AG04449 (cell line): ENCODE data around the gene PPP2R2B.

Experiments used
- CTCF ChIA-PET: fragments of 350-600 bp; formaldehyde crosslinking; extraction: SDS; loops from one replicate; lab custom pipeline; 2021; ENCODE audit warnings: antibody characterized with exemption; lab: Yijun Ruan, JAX
- POLR2A ChIA-PET: fragments of 400-600, 350-600 bp; formaldehyde crosslinking; extraction: SDS; loops from one replicate; lab custom pipeline; 2020; ENCODE audit warnings: antibody characterized with exemption, inconsistent platforms; lab: Yijun Ruan, JAX
- DNase-seq: peaks from one replicate; pipeline ENCODE4 v3.0.0-alpha.2; 2010; ENCODE audit warnings: low read depth, low spot score
- H3K4me3 ChIP-seq: 2 replicates; pipeline ENCODE4 v1.5.1; 2011; ENCODE audit warnings: low read depth, mild to moderate bottlenecking, control low read depth, low read length
- CTCF ChIP-seq: IDR thresholded peaks from one replicate; pipeline ENCODE4 v1.5.1; 2011; ENCODE audit warnings: mild to moderate bottlenecking, moderate library complexity, low read length, control low read depth, inconsistent platforms; ENCODE audit not compliant: insufficient read depth; ENCODE audit errors: missing control alignments

The PPP2R2B gene

DNA sequence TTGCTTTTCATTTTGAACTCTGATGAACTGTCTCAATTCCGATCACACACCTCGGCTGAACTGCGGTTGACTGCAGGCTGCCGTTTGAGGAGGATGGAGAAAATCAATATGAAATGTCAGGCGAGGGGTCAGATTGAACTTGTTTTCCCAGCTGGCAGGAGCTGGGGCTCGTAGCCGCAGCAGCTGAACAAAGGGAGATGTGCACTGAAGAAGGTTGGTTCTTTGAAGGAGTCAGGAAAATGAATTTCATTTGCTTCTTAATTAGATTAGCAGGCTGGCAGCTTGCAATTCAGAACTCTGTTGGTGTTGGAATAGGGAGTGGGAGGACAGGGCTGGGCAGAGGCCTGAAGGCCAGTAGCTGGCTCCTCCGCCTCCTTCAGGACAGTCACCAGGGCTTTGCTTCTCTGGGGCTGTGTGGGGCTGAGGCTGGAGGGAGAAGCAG is 245.2 kb downstream of the PPP2R2B start:
- no peak for TF ChIP-seq CTCF
- H3K4me3 ChIP-seq = no peak overlapping the region
- POLR2A ChIA-PET = no interaction called here
- no peak for DNase-seq
- CTCF ChIA-PET = interaction anchor here (1.5 kb wide), 1 partner anchor 10 kb away, joined by 4 read pairs; no protein-coding TSS in a partner anchor

DNA sequence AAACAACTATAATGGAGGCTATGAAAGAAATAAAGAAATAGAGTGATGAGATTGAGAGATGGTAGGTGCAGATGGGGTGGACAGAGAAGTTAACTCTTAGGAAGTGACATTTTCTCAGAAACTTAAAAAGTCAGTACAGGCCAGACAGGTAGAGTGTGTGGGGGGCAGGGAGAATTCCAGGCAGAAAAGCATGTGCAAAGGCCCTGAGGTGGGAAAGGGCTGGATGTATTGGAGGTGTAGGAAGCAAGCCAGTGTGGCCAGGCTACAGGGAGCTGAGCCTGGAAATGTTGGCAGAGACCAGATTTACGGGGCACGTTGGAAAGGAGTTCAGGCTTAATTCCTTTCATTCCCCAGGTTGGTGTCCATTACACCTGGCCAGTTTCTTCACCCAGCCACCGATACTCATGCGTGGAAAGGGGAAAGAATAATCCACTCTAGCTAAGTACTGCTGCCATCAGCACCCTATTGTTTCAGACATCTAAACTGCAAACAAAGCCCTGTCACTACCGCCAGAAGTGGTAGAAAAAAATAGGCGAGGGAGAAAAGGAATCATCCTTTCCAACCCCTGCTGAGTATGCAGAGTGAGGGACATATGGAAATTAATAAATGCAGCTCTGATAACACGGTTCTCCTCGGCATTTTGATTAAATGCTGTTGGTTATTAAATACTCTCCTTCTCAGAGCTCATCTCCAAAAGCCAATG is 245.8 kb downstream of the PPP2R2B start:
- POLR2A ChIA-PET = no interaction called here
- no peak for DNase-seq
- no peak for TF ChIP-seq CTCF
- no peak overlapping the region for H3K4me3 ChIP-seq
- CTCF ChIA-PET = interaction anchor here (1.5 kb wide), 1 partner anchor 10 kb away, joined by 4 read pairs; no protein-coding TSS in a partner anchor

DNA sequence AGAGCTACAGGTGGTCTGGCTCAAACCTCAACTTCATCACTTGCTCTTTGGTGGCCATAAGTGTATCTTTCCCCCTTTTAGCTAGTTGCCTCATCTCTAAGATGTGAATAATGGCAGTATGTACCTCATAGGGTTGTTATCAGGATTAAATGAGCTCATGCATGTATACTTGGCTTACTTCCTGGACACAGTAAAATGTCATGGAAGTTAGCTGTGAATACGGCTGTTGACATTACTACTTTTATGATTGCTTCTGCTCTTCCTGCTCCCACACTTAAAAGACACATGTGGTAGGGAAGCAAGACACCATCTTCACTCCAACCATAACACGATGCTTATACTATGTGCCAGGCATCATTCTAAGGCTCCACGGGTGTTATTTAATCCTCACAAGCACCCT is 248.1 kb downstream of the PPP2R2B start:
- TF ChIP-seq CTCF = no peak
- no peak for DNase-seq
- no peak overlapping the region for H3K4me3 ChIP-seq
- CTCF ChIA-PET = no interaction called here
- POLR2A ChIA-PET = no interaction called here

DNA sequence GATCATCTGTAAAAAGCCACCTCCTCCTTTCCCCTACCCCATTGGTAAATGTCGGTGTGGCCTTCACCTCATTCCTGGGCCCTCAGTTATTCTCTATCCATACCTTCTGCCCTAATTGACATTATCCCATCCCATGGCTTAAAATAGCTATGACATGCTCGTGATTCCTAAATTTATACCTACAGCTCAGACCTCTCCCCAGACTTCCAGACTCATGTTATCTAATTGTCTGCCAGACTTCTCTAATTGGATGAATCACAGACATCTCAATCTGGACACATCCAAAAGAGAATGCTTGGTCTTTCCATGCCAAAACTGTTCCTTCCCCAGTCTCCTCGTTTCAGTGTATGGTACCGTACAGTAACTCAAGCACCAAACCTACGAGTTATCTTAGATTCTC is 249.6 kb downstream of the PPP2R2B start:
- POLR2A ChIA-PET = no interaction called here

GRCh38 chr5:146626936-146627335 is 251.6 kb downstream of the PPP2R2B start:
- ChIA-PET CTCF (no interaction called here), POLR2A (no interaction called here)
- no peak for DNase-seq
- no peak for TF ChIP-seq CTCF
- H3K4me3 ChIP-seq = no peak overlapping the region

More for the DNA sequence above, 249.6 kb downstream of the PPP2R2B start:
- CTCF ChIA-PET = no interaction called here
- DNase-seq = no peak
- no peak overlapping the region for H3K4me3 ChIP-seq
- no peak for TF ChIP-seq CTCF

DNA sequence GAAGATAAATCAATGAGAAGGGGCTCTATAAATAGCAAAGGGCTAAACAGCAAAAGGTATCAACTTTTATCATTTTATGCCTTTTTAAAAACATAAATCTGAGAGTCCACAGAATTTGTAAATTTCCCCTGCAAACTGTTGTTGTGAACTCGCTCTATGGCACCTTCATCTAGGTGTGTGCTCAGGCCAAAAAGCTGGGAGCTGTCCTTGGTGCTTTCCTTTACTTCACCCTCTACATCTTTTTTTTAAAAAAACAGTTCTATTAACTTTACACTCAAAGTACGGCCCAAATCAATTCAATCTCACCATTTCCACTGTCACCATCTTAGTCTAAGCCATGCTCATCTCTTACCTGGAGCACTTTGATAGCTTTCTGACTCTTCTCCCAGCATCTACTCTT is 254.4 kb downstream of the PPP2R2B start:
- no peak overlapping the region for H3K4me3 ChIP-seq
- no peak for DNase-seq
- TF ChIP-seq CTCF = no peak
- POLR2A ChIA-PET = no interaction called here
- CTCF ChIA-PET = interaction anchor here (1.1 to 2.6 kb wide), 3 partner anchors 9 to 341 kb away, joined by 3 to 18 read pairs (median 4); no protein-coding TSS in a partner anchor
